Upper lobe of left lung (tissue), 4 donors: Measurements from ENCODE around the gene ASGR1.

Experiments used
- POLR2A ChIP-seq, 4 donors: fragments of 450-650 bp; IDR thresholded peaks; one replicate each; pipeline ENCODE4 v1.5.1; 2016 to 2017; ENCODE audit warnings: antibody characterized with exemption in 4 of 4, mild to moderate bottlenecking in 2 of 4
- TF ChIP-seq, protein P1 (sequence below), 6 experiments: fragments of 450-650 bp in 4 of 6; fragments of 200-600 bp in 2 of 6; sonication (generic) in 2 of 6; IDR thresholded peaks; one replicate each; pipeline ENCODE4 v1.5.1; 2016 to 2019; ENCODE audit warnings: antibody characterized with exemption in 6 of 6

DNA sequence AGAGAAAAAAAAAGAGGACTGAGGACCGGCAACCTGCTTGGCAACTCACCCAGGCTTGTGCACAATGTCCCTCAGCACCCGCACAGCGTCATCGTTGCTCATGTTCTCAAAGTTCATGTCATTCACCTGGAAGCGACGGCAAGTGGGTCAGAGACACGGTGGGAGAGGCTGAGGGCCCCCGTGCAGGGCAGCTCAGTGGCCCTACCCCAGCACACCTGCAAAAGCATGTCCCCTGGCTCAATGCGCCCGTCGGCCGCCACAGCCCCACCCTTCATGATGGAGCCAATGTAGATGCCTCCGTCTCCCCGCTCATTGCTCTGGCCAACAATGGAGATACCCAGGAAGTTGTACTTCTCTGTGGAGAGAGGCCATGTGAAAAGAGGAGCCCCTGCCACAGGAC, 49.8 kb upstream of the ASGR1 start:
- TF ChIP-seq POLR2A (IDR thresholded peaks at IDR 0.05), result no peak
- TF ChIP-seq, protein P1, sequence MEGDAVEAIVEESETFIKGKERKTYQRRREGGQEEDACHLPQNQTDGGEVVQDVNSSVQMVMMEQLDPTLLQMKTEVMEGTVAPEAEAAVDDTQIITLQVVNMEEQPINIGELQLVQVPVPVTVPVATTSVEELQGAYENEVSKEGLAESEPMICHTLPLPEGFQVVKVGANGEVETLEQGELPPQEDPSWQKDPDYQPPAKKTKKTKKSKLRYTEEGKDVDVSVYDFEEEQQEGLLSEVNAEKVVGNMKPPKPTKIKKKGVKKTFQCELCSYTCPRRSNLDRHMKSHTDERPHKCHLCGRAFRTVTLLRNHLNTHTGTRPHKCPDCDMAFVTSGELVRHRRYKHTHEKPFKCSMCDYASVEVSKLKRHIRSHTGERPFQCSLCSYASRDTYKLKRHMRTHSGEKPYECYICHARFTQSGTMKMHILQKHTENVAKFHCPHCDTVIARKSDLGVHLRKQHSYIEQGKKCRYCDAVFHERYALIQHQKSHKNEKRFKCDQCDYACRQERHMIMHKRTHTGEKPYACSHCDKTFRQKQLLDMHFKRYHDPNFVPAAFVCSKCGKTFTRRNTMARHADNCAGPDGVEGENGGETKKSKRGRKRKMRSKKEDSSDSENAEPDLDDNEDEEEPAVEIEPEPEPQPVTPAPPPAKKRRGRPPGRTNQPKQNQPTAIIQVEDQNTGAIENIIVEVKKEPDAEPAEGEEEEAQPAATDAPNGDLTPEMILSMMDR (IDR thresholded peaks at IDR 0.05), result no peak
